K562 (cell line): ENCODE results near the gene CCDC167. TPM values are rescaled to one million over a fixed set of nuclear protein-coding genes. Genes with fewer than 3 reads are reported as not detected.

Source experiments
- ATAC-seq: fragments of 200-7000 bp; cut with Tn5 transposase; 3 replicates; pipeline ENCODE4 v1.9.1; 2020; ENCODE audit warnings: moderate library complexity
- BruUV-seq: library from RNA; stranded (reverse); fragments of 400-500 nt; replicated peaks from 2 replicates; lab custom pipeline; 2021; lab: Mats Ljungman, UMichigan
- CTCF ChIA-PET: fragments of 300-600 bp; formaldehyde crosslinking; extraction: SDS; loops from one replicate; lab custom pipeline; 2021; ENCODE audit warnings: low intra/inter-chr PET ratio; lab: Yijun Ruan, JAX
- POLR2A ChIA-PET: fragments of 300-600, 350-650 bp; sonication (Branson Sonifier 250); formaldehyde crosslinking; extraction: SDS; loops from one replicate; lab custom pipeline; 2021; ENCODE audit warnings: antibody characterized with exemption, inconsistent platforms; lab: Yijun Ruan, JAX
- DNase-seq, 4 experiments: peaks; one replicate each; pipeline versions ENCODE4 v3.0.0 to v3.0.0-alpha.2; 2011 to 2018; ENCODE audit warnings: low spot score in 3 of 4, mixed read lengths in 3 of 4; ENCODE audit errors: extremely low read depth in 1 of 4
- FAIRE-seq: peaks from 2 replicates; lab custom pipeline; 2011; peaks lifted over from hg19 to GRCh38; lab: Jason Lieb, UNC
- H2AFZ ChIP-seq: 2 replicates; pipeline ENCODE4 v1.6.0; 2011; ENCODE audit warnings: low read depth, low read length, control low read depth, inconsistent platforms
- H3K27ac ChIP-seq: fragments of 200-600 bp; 3 replicates; pipeline ENCODE4 v1.8.0; 2011; ENCODE audit warnings: low read depth, mild to moderate bottlenecking, control low read depth, inconsistent platforms, low read length, moderate library complexity, mixed read lengths; ENCODE audit errors: extremely low read depth
- H3K27me3 ChIP-seq, 2 experiments: fragments of 300-600 bp in 1 of 2; 2 replicates in 1 of 2; 3 replicates in 1 of 2; pipeline versions ENCODE4 v1.6.0 to v1.8.0; 2011; ENCODE audit warnings: inconsistent platforms in 2 of 2, low read length in 2 of 2, mild to moderate bottlenecking in 1 of 2, mixed read lengths in 1 of 2, moderate library complexity in 1 of 2; ENCODE audit not compliant: control insufficient read depth in 2 of 2, insufficient read depth in 2 of 2
- H3K36me3 ChIP-seq: fragments of 300-600 bp; 3 replicates; pipeline ENCODE4 v1.8.0; 2011; ENCODE audit warnings: mild to moderate bottlenecking, low read length, inconsistent platforms; ENCODE audit not compliant: control insufficient read depth, insufficient read depth
- H3K4me1 ChIP-seq, 2 experiments: fragments of 200-600 bp in 1 of 2; replicated peaks in 1 of 2; 2 replicates in 1 of 2; 3 replicates in 1 of 2; pipeline versions ENCODE4 v1.5.1 to v1.8.0; 2011; ENCODE audit warnings: inconsistent platforms in 2 of 2, low read length in 2 of 2, mild to moderate bottlenecking in 1 of 2, mixed read lengths in 1 of 2, moderate library complexity in 1 of 2; ENCODE audit not compliant: control insufficient read depth in 2 of 2, insufficient read depth in 2 of 2
- H3K4me2 ChIP-seq: 2 replicates; pipeline ENCODE4 v1.6.1; 2011; ENCODE audit warnings: low read length, control low read depth, inconsistent platforms, mixed read lengths; ENCODE audit not compliant: insufficient read depth
- H3K4me3 ChIP-seq: fragments of 200-600 bp; sonication (generic), shearing (Covaris generic); 2 replicates; pipeline ENCODE4 v1.5.1; 2016; ENCODE audit warnings: control low read depth, inconsistent platforms
- H3K79me2 ChIP-seq: fragments of 200-600 bp; 3 replicates; pipeline ENCODE4 v1.8.0; 2011; ENCODE audit warnings: low read length, inconsistent platforms; ENCODE audit not compliant: control insufficient read depth, insufficient read depth
- H3K9ac ChIP-seq, 2 experiments: 2 replicates each; pipeline versions ENCODE4 v1.6.0 to v1.6.1; 2011; ENCODE audit warnings: low read depth in 2 of 2, low read length in 2 of 2, control low read depth in 1 of 2, inconsistent platforms in 1 of 2, mild to moderate bottlenecking in 1 of 2, mixed read lengths in 1 of 2; ENCODE audit not compliant: insufficient read depth in 1 of 2
- H3K9me1 ChIP-seq: one replicate; pipeline ENCODE4 v1.6.0; 2011; ENCODE audit warnings: inconsistent platforms, mild to moderate bottlenecking, low read length, moderate library complexity; ENCODE audit not compliant: control insufficient read depth, insufficient read depth
- H3K9me3 ChIP-seq: replicated peaks from 2 replicates; pipeline ENCODE4 v1.5.1; 2011; ENCODE audit warnings: low read depth, low read length, inconsistent platforms; ENCODE audit not compliant: control insufficient read depth, insufficient read depth
- H4K20me1 ChIP-seq: replicated peaks from 2 replicates; pipeline ENCODE4 v1.6.1; 2011; ENCODE audit warnings: low read length, inconsistent platforms, mixed read lengths; ENCODE audit not compliant: control insufficient read depth, insufficient read depth
- CTCF ChIP-seq, 3 experiments: IDR thresholded peaks in 2 of 3; conservative IDR thresholded peaks in 1 of 3; 2 replicates each; pipeline ENCODE4 v1.5.1; 2011 to 2012; ENCODE audit warnings: low read length in 3 of 3, mild to moderate bottlenecking in 3 of 3, control low read depth in 2 of 3, improper control_type of control experiment in 1 of 3, inconsistent platforms in 1 of 3, low read depth in 1 of 3, mixed read lengths in 1 of 3, moderate library complexity in 1 of 3; ENCODE audit not compliant: insufficient read depth in 2 of 3
- JUN ChIP-seq, 2 experiments: sonication (generic) in 1 of 2; formaldehyde crosslinking in 1 of 2; IDR thresholded peaks; 2 replicates each; pipeline versions ENCODE4 v1.6.1 to v1.8.0; 2012 to 2022; ENCODE audit warnings: borderline replicate concordance in 2 of 2, mild to moderate bottlenecking in 2 of 2, improper control_type of control experiment in 1 of 2, low read depth in 1 of 2, low read length in 1 of 2, missing genetic modification reagents in 1 of 2
- KLF16 ChIP-seq: IDR thresholded peaks from 2 replicates; pipeline ENCODE4 v1.6.1; 2016; ENCODE audit warnings: antibody characterized with exemption
- PCBP2 ChIP-seq: fragments of 200-400 bp; formaldehyde crosslinking; IDR thresholded peaks from 2 replicates; pipeline ENCODE4 v1.6.1; 2018; ENCODE audit warnings: low read length, low read depth, mild to moderate bottlenecking, moderate library complexity; ENCODE audit not compliant: poor library complexity, severe bottlenecking
- POLR2AphosphoS2 ChIP-seq: IDR thresholded peaks from 2 replicates; pipeline ENCODE4 v1.6.1; 2012; ENCODE audit warnings: low read length, improper control_type of control experiment
- PPARD ChIP-seq: fragments of 250-450 bp; sonication (Bioruptor Pico); IDR thresholded peaks from 2 replicates; pipeline ENCODE4 v1.8.0; 2022; ENCODE audit warnings: inconsistent platforms, mild to moderate bottlenecking, moderate library complexity
- SNRNP70 ChIP-seq: fragments of 200-400 bp; formaldehyde crosslinking; optimal IDR thresholded peaks from 2 replicates; pipeline ENCODE3; 2017; ENCODE audit warnings: low read depth, low read length
- WGBS: fragments of 100-300 bp; shearing (Covaris generic); methylation state at CpG from one replicate; pipeline ENCODE4 v1.1.6; 2016; ENCODE audit warnings: low coverage, mixed read lengths; ENCODE audit not compliant: insufficient coverage; ENCODE audit errors: missing lambda C conversion rate; 5-methylcytosine and 5-hydroxymethylcytosine counted together
- in situ Hi-C: fragments of 300-500 bp; cut with MboI; formaldehyde crosslinking; loops from 4 replicates; pipeline ENCODE4 v1.15.0; 2018; ENCODE audit warnings: inconsistent platforms, mixed read lengths
- intact Hi-C: fragments of 100-400 bp; cut with micrococcal nuclease; formaldehyde crosslinking; loops from 2 replicates; pipeline ENCODE4 v1.14.2; 2022
- polyA plus RNA-seq, 8 experiments: library from polyadenylated mRNA; depleted of rRNA in 4 of 8; stranded (reverse) in 5 of 8; unstranded in 3 of 8; fragments of >200 nt; fragmentation: Nextera tagmentation in 2 of 8; fragmentation: Illumina TruSeq in 1 of 8; extraction: Ambion mirVana in 2 of 8; extraction: Trizol in 1 of 8; gene quantifications; 2 replicates each; pipeline versions ENCODE4 v1.2.1 to v1.2.3, GENCODE V29; 2011 to 2014; ENCODE audit warnings: inconsistent platforms in 1 of 8, missing spikeins in 1 of 8
- total RNA-seq, 7 experiments: library from RNA; depleted of rRNA in 6 of 7; stranded (reverse); fragments of >200 nt in 6 of 7; fragmentation: Illumina TruSeq in 2 of 7; extraction: Trizol in 2 of 7; gene quantifications; 2 replicates each; pipeline versions ENCODE4 v1.2.1 to v1.2.3, GENCODE V29; 2011 to 2021; ENCODE audit warnings: low replicate concordance in 1 of 7
- TF ChIP-seq, protein P1 (sequence below): fragments of 200-800 bp; sonication (Bioruptor generic); IDR thresholded peaks from 2 replicates; pipeline ENCODE4 v1.6.1; 2017; ENCODE audit warnings: missing genetic modification characterization, missing compliant biosample characterization

CCDC167 gene
- total and polyA plus RNA-seq, 9 of the 15 experiments (the other 6 are each of a cell fraction or from before 2014, with no cell fraction given), result 26.0 to 114 (median 45.2) TPM

DNA sequence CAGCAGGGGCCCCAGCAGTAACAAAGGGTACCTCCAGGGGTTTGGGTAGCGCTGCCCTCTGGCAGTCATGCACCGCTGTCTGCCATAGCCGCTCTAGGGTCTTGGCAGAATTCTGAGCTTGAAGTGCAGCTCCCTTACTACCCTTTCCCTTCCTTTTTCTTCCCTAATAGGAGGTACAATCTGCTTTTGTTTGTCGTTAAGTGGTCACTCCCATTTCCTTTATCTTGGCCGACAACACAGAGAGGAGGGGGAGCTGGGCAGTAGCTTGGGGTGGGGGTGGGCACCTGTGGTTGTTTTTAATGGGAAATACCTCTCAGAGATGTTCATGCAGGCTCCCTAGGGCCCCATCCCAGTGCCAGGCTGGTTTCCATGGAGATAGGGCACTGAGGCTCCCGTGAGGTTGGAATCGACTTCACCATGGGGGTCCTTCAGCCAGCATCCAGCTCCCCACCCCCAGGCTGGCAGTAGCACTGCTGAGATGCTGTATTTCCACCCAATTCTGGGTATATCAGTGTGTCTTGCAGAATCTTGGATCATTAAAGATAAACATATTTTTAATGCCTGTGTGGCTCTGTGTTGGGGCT, 18.6 kb downstream of the CCDC167 start:
- Histone ChIP-seq H2AFZ (no peak overlapping the region), H3K4me2 (no peak overlapping the region), H3K27me3 (no peaks in the 10 kb centered on the region), H3K79me2 (no peaks in the 10 kb centered on the region), H4K20me1 (peaks cover 17% of the 10 kb centered on the region; the same call in 1 of the 2 replicates), H3K4me1 (peaks cover 2 to 15% of the 10 kb centered on the region in 2 experiments; a peak in 4 of 5 replicates), H3K27ac (no peak overlapping the region), H3K9me1 (no peaks in the 10 kb centered on the region), H3K36me3 (peaks cover 77% of the 10 kb centered on the region; the same call in 2 of the 3 replicates), H3K9ac (peak overlapping the region in 1 of 2 experiments; percentile 45; a peak in 1 of 4 replicates), H3K9me3 (no peaks in the 10 kb centered on the region), H3K4me3 (no peak overlapping the region)
- ChIA-PET CTCF (no interaction called here), POLR2A (interaction anchor here (0.5 to 1.6 kb wide), 4 partner anchors 9 to 103 kb away, joined by 3 to 6 read pairs (median 3); no protein-coding TSS in a partner anchor)
- no peak for TF ChIP-seq KLF16
- no peak for TF ChIP-seq JUN (IDR thresholded peaks at IDR 0.05; ENCODE audit: borderline replicate concordance, low read depth, low read length)
- no peak for TF ChIP-seq JUN (CRISPR knock-in tag; IDR thresholded peaks at IDR 0.05; ENCODE audit: borderline replicate concordance)
- 0 out of 2 replicates have a peak, but pooled peaks have one; percentile 6 for TF ChIP-seq POLR2AphosphoS2
- TF ChIP-seq, protein P1, sequence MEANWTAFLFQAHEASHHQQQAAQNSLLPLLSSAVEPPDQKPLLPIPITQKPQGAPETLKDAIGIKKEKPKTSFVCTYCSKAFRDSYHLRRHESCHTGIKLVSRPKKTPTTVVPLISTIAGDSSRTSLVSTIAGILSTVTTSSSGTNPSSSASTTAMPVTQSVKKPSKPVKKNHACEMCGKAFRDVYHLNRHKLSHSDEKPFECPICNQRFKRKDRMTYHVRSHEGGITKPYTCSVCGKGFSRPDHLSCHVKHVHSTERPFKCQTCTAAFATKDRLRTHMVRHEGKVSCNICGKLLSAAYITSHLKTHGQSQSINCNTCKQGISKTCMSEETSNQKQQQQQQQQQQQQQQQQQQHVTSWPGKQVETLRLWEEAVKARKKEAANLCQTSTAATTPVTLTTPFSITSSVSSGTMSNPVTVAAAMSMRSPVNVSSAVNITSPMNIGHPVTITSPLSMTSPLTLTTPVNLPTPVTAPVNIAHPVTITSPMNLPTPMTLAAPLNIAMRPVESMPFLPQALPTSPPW (CRISPR knock-in tag), result peak; percentile 33
- no peak for TF ChIP-seq SNRNP70
- no peak for TF ChIP-seq CTCF (IDR thresholded peaks at IDR 0.05 in 2 of 3, conservative IDR thresholded peaks at IDR 0.05 in 1 of 3; ENCODE audit: insufficient read depth in 2 of 3, low read depth in 1 of 3, low read length in 3 of 3)
- no peak for TF ChIP-seq PPARD (CRISPR knock-in tag)
- no peak for TF ChIP-seq PCBP2
- intact Hi-C loops, result loop anchor here (10.0 kb wide), 1 partner anchor 456 kb away; no protein-coding TSS in a partner anchor
- no peak for FAIRE-seq
- DNase-seq, result no peak
- 66% methylated on average over 7 of the region's 7 CpGs for WGBS
- in situ Hi-C loops, result no loop called here
- BruUV-seq, result no TSS peak
- no peak for ATAC-seq
